GM18502 (cell line): ENCODE data around the gene MASP1.
"Not testable (repeated sequence)": the region's sequence is repeated elsewhere in the genome, so short reads cannot be mapped to it uniquely, and the experiment has no call there.

ENCODE experiments used
- ATAC-seq: cut with Tn5 transposase; IDR thresholded peaks from one replicate; pipeline ENCODE4 v1.9.1; 2021; ENCODE audit warnings: mild to moderate bottlenecking; ENCODE audit not compliant: unreplicated experiment, poor library complexity

MASP1 gene

DNA sequence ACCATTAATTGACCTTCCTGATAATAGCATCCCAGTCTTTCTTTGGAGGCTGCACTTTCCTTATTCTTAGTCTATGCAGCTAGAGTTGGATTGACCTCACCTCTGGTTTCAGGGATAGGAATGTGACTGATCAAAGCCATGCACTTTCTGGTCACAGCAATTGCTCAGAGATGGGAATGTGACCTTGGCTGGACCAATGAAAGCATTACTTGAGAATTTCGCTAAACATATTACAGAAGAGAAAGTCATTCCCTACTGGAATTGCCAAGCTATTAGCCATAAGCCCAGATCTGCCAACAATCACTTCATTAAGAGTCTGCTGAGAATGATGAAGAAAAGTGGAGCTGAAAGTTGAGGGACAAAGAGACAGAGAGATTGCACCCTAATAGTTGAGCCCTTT lies 61.5 kb downstream of the MASP1 start:
- ATAC-seq = no peak

GRCh38 chr3:187228740-187229139 lies 62.8 kb downstream of the MASP1 start:
- ATAC-seq = no peak

GRCh38 chr3:187227658-187228258 lies 63.8 kb downstream of the MASP1 start:
- no peak for ATAC-seq

DNA sequence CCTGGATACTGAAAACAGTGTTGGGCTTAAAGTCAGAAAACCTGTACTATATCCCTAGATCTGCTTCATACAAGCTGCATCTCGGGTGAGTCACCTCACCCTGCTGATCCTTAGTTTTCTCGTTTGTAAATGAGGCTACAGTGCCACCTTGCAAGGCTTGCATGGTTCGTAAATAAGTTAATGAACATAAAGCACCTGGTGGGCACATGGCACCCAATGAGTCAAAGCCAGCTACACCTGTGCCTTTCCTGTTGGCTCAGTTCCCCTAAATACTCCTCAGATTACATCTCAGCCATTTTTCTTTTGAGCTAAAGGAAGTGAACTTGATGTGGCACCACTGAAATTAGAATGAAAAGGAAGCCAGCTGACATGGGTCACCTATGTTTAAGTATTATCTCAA lies 67.7 kb downstream of the MASP1 start:
- no peak for ATAC-seq

GRCh38 chr3:187222801-187223200 lies 68.7 kb downstream of the MASP1 start:
- ATAC-seq = no peak

DNA sequence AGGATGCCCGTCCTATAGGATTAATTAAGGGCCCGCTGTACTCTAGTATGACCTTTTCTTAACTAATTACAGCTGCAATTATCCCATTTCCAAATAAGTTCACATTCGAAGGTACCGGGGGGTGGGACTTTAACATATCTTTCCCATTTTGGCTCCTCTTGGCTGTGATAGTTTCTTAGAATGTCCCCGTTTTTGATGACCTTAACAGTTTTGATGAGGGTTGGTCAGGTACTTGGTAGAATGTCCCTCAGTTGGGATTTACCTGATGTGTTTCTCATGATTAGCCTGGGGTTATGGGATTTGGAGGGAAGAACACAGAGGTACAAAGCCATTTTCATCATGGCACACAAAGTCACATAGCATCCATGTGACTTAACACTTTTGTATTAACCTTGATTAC lies 76.1 kb downstream of the MASP1 start:
- ATAC-seq = no peak

DNA sequence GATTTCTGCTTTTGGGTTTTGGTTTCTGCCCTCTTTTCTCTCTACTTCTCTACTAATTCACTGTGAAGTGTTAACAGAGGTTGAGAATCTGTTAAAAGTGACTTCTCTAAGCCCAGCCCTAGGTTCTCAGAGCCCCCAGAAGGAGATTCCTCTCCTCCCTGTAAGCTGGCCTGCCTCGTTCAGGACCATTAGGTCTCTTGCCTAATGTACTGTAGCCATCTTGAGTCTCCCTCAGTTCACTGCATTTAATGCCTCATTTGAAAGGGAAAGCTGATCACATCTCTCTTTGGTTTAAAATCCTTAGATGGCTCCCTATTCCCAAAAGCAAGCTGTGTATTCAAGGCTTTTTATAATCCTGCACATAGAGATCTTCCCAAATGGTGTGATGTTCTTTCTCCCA lies 77.9 kb downstream of the MASP1 start:
- no peak for ATAC-seq

GRCh38 chr3:187212705-187213104 lies 78.8 kb downstream of the MASP1 start:
- no peak for ATAC-seq

GRCh38 chr3:187212196-187212545 lies 79.4 kb downstream of the MASP1 start:
- ATAC-seq = no peak

DNA sequence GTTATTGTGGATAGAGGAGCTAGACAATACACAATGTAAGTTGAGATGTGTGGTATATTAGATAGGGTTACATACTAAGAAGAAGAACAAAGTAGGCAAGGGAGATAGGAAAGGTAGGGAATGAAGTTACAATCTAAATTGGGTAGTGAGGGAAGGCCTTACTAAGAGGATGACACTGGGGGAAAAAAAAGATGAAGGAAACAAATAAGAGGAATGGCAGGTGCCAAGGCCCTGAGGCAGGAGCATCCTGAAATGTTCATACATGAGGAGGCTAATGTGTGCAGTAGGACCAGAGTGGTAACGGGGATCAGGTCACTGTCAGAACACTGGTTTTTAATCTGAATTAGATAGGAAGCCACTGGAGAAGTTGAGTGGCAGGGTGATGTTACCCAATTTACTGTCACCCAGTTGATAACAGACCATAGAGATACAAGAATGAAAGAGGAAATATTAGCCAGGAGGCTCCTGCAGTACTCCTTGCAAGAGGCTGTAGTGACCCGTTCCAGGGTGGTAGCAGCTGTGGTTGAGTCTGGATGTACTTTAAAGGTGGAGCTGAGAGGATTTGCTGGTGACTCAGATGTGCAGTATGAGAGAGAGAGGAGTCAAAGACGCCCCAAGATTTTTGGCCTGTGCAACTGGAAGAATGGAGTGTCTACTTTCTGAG lies 79.9 kb downstream of the MASP1 start:
- no peak for ATAC-seq

DNA sequence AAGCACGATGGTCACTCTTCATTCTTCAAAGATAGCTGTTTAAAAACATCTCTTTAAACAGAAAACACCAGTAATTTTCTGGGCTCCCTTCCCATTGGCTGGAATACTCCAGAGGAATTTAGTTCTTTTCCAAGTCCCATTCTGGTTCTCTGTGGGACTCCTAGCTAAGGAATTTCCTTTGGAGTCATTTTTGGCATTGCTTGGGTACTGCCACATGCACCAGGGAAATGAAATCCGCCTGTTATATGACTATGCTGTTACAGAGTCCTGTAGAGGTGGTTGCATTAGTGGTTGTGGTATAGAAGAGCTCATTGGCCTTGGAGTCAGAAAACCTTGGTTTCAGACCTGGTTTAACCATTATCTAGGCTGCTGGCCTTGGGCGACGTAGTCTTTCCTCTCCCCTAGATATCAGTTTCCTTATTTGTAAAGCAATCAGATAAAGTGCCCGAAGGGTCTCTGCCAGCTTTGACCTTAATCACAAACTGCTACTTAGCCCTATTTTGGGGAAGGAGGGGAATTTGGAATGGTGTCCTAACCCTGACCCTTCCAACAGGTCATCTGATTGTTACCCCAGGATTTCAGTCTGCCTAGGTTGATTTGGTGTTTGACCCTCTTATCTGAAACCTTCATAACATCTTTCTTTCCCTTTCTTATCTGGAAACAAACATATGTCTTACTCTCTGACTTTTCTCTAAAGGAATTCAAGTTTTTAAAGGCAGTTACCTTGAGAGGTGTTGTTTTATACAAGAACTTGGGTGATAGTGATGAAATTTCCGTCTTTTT lies 80.8 kb downstream of the MASP1 start:
- no peak for ATAC-seq

DNA sequence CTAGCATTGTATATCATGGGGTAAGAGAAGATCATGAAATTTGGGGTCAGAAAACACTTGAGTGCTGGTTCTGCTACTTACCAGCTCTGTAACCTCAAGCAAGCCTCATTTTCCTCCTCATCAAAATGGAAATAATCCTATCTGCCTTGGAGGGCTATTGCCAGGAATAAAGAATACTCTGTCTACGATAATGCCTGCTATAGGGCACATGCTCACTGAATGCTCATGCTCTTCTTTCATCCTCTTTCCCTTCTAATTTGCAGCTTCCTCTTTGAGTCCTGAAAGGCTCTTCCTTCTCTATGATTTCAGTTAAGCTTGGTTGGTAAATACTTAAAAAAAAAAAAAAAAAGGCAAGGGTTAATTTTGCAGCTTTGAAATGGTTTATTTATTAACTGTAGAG lies 81.4 kb downstream of the MASP1 start:
- no peak for ATAC-seq

- no peak for ATAC-seq
These were observed 82.0 kb downstream of the MASP1 start for GRCh38 chr3:187209491-187209890.

DNA sequence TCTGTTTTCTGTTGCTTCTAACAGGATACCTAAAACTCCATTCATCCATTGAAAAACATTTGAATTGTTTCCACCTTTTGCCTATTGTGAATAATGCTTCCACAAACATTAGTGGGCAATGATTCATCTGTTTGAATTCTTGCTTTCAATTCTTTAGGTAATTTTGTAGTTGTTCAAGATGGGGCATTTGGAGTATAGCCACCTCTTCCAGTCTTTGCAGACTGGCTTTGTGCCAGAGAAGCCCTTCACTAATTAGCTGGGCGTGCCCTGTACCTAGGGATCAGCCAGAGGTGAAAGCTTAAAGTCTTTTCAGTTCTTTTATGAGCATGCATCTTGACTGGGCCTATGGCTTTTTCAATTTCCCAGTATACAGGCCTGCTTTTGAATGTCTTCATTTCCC lies 83.4 kb downstream of the MASP1 start:
- no peak for ATAC-seq

- no peak for ATAC-seq
These were observed 83.9 kb downstream of the MASP1 start for GRCh38 chr3:187207624-187208023.

GRCh38 chr3:187207062-187207461 lies 84.5 kb downstream of the MASP1 start:
- ATAC-seq = no peak

DNA sequence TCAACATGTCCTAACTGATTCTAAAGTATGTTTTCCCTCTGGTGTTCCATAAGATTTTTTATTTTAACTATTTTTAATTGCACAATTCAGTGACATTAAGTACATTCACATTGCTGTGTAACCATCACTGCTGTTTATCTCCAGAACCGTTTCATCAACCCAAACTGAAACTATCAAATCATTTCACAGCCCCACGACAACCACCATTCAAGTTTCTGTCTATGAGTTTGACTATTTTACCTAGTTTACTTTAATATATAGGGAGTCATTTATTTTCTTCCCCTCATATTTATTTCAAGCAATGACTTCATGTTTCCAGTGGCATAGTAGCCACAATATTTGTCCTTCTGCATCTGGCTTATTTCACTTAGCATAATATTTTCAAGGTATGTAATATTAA lies 85.9 kb downstream of the MASP1 start:
- no peak for ATAC-seq

DNA sequence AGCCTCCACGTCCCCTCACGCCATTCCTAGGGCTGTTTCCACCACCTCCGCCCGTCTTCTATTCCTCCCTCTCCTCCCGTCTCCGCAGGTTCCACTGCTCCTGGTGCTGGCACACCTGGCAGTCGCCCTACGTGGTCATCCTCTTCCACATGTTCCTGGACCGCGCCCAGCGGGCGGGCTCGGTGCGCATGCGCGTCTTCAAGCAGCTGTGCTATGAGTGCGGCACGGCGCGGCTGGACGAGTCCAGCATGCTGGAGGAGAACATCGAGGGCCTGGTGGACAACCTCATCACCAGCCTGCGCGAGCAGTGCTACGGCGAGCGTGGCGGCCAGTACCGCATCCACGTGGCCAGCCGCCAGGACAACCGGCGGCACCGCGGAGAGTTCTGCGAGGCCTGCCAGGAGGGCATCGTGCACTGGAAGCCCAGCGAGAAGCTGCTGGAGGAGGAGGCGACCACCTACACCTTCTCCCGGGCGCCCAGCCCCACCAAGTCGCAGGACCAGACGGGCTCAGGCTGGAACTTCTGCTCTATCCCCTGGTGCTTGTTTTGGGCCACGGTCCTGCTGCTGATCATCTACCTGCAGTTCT lies 92.0 kb downstream of the MASP1 start:
- ATAC-seq = not testable (repeated sequence)

- no peak for ATAC-seq
These were observed 93.0 kb downstream of the MASP1 start for GRCh38 chr3:187198490-187198889.

DNA sequence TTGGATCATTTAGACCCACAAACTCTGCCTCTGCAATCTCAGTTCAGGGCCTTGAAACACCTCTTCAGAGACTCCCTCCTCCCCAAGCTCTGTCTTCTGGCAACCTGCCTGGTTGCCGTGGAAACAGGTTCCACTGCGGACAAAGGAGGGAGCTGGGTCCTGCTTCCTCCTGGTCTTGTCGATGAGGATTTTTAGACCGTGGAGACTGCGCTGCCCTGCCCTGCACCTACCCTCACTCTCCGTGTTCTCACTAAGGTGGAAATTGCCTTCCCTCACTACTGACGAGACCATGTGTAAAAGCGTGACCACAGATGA lies 94.2 kb downstream of the MASP1 start, which contains the start of gene RTP1:
TSS of gene RTP1 (plus strand) at position 152 of the 315 bp plus-strand sequence. CDS start at position 182, 30 bp downstream.
- no peak for ATAC-seq

DNA sequence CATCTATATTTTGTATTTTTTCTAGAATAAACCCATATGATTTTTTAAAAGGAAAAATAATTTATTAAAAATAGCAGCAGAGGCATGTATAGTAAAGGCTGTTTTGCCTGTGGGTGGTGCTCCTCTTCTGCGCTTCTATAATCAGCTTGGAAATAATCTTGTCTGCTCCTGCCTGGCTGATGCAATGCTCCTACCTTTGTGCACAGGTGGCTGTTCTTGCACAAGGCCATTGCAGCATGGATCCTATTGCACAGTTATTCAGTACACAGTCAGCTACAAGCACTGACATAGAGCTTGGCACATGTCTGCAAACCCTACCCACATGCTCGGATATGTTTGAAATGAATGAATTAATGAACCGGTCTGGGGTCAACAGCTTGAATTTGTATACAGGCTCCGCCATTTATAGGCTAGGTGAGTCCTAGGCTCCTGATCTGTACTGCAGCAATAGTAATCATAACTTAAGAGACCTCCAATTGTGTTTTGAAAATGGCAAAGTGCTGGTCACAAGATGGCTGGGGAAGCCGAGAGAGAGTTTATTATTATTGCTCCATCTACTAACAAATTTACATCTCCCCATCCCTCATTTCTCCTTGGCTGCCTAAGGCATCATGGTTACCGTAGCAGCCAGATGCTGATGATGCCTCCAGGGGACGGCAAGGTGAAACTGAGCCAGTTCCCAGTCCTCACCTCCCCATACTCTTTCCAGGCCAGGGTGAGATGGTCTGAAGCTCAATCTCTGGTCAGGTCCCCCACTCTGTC lies 94.8 kb downstream of the MASP1 start:
- ATAC-seq = no peak
